HG02642 (cell line): ENCODE results near the gene FSHR.

ENCODE experiments used
- ATAC-seq: cut with Tn5 transposase; IDR thresholded peaks from one replicate; pipeline ENCODE4 v1.9.1; 2021; ENCODE audit warnings: mild to moderate bottlenecking; ENCODE audit not compliant: unreplicated experiment, poor library complexity

Gene FSHR

GRCh38 chr2:49154140-49154539 is at the start of gene FSHR:
Gene FSHR, minus strand, starts transcription at chr2:49154515. Its CDS starts 98 bp downstream, at chr2:49154417.
- ATAC-seq, result no peak

GRCh38 chr2:49199266-49199665 is 45.0 kb upstream of the FSHR start:
- no peak for ATAC-seq

- no peak for ATAC-seq
Measured at GRCh38 chr2:49194701-49195100, 40.4 kb upstream of the FSHR start.

GRCh38 chr2:49192036-49192435 is 37.7 kb upstream of the FSHR start:
- ATAC-seq, result no peak

GRCh38 chr2:49189512-49190225 is 35.4 kb upstream of the FSHR start:
- ATAC-seq, result no peak

GRCh38 chr2:49186050-49186648 is 31.8 kb upstream of the FSHR start:
- no peak for ATAC-seq

GRCh38 chr2:49178656-49179055 is 24.3 kb upstream of the FSHR start:
- no peak for ATAC-seq

- no peak for ATAC-seq
Measured at GRCh38 chr2:49177194-49177593, 22.9 kb upstream of the FSHR start.

GRCh38 chr2:49175831-49176230 is 21.5 kb upstream of the FSHR start:
- no peak for ATAC-seq

- ATAC-seq, result no peak
Measured at GRCh38 chr2:49174750-49175149, 20.4 kb upstream of the FSHR start.

GRCh38 chr2:49167131-49167530 is 12.8 kb upstream of the FSHR start:
- no peak for ATAC-seq

GRCh38 chr2:49165662-49166061 is 11.3 kb upstream of the FSHR start:
- ATAC-seq, result no peak

GRCh38 chr2:49164729-49165128 is 10.4 kb upstream of the FSHR start:
- ATAC-seq, result no peak

GRCh38 chr2:49162151-49162550 is 7.8 kb upstream of the FSHR start:
- no peak for ATAC-seq

- ATAC-seq, result no peak
Measured at GRCh38 chr2:49154891-49155290, 576 bp upstream of the FSHR start.

- ATAC-seq, result no peak
Measured at GRCh38 chr2:49153252-49153651, 1.1 kb downstream of the FSHR start.

- no peak for ATAC-seq
Measured at GRCh38 chr2:49152824-49153223, 1.5 kb downstream of the FSHR start.

GRCh38 chr2:49146401-49146800 is 7.9 kb downstream of the FSHR start:
- ATAC-seq, result no peak

- no peak for ATAC-seq
Measured at GRCh38 chr2:49131801-49132200, 22.5 kb downstream of the FSHR start.

GRCh38 chr2:49129034-49129433 is 25.3 kb downstream of the FSHR start:
- ATAC-seq, result peak; percentile 85

GRCh38 chr2:49123600-49123999 is 30.7 kb downstream of the FSHR start:
- no peak for ATAC-seq

- ATAC-seq, result no peak
Measured at GRCh38 chr2:49122107-49122506, 32.2 kb downstream of the FSHR start.
